GM18505 (cell line): ENCODE data around the gene TRMT61B.

Experiments used
- ATAC-seq: cut with Tn5 transposase; IDR thresholded peaks from one replicate; pipeline ENCODE4 v1.9.1; 2021; ENCODE audit not compliant: unreplicated experiment
- POLR2A ChIP-seq: IDR thresholded peaks from 4 replicates; pipeline ENCODE4 v1.6.1; 2011; ENCODE audit warnings: borderline replicate concordance; ENCODE audit not compliant: insufficient read depth, insufficient read length; ENCODE audit errors: extremely low read depth

TRMT61B gene

GRCh38 chr2:28824870-28825269 lies 45.2 kb downstream of the TRMT61B start:
- no peak for TF ChIP-seq POLR2A
- no peak for ATAC-seq

- no peak for ATAC-seq
- TF ChIP-seq POLR2A, result no peak
Observed at GRCh38 chr2:28824207-28824606, 45.9 kb downstream of the TRMT61B start.

GRCh38 chr2:28822036-28822435 lies 48.1 kb downstream of the TRMT61B start:
- ATAC-seq, result no peak
- TF ChIP-seq POLR2A, result no peak

- no peak for TF ChIP-seq POLR2A
Observed at GRCh38 chr2:28821295-28821958, 48.7 kb downstream of the TRMT61B start.

GRCh38 chr2:28818053-28818452 lies 52.1 kb downstream of the TRMT61B start:
- no peak for ATAC-seq
- TF ChIP-seq POLR2A, result no peak

More at GRCh38 chr2:28821295-28821958, 48.7 kb downstream of the TRMT61B start:
- no peak for ATAC-seq

GRCh38 chr2:28810384-28811285 lies 59.5 kb downstream of the TRMT61B start, which contains the start of gene SPDYA:
Gene SPDYA (plus strand): TSS chr2:28810834. CDS start chr2:28816015, 5,181 bp downstream.
- TF ChIP-seq POLR2A, result no peak
- peak; percentile 78 for ATAC-seq

GRCh38 chr2:28809927-28810326 lies 60.2 kb downstream of the TRMT61B start:
- TF ChIP-seq POLR2A, result no peak
- peak; percentile 9 for ATAC-seq

- no peak for TF ChIP-seq POLR2A
- ATAC-seq, result no peak
Observed at GRCh38 chr2:28802975-28803429, 67.1 kb downstream of the TRMT61B start.

- no peak for ATAC-seq
- no peak for TF ChIP-seq POLR2A
Observed at GRCh38 chr2:28801726-28802125, 68.4 kb downstream of the TRMT61B start.
